NCI-H2107 (cell line): ENCODE measurements around the gene BPGM.

ENCODE experiments used
- DNase-seq: peaks from one replicate; lab custom pipeline; 2025; lab: John Stamatoyannopoulos, UW

The BPGM gene

GRCh38 chr7:134646425-134647305 lies at the start of gene BPGM:
Gene BPGM (plus strand): TSS chr7:134646853. CDS start chr7:134661508, 14,655 bp downstream.
- DNase-seq = peak; percentile 96

DNA sequence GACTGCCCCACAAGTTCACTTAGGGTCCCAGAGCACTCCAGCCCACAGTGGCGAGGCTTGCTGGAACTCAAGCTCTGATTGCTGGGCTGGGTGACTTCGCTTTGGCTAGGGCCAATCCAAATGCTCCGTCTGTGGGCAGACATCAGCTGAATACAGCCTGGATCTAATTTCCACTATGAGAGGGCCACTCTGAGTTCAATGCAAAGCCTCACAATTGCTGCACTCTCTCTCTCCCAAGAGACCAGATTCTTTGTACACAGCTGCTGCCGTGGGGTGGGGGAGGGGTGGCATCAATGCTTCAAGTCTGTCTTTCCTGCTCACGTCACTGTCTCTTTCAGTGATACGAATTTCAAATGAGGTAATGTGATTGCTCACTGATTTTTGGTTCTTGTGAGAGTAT lies 47.3 kb upstream of the BPGM start:
- peak; percentile 44 for DNase-seq

DNA sequence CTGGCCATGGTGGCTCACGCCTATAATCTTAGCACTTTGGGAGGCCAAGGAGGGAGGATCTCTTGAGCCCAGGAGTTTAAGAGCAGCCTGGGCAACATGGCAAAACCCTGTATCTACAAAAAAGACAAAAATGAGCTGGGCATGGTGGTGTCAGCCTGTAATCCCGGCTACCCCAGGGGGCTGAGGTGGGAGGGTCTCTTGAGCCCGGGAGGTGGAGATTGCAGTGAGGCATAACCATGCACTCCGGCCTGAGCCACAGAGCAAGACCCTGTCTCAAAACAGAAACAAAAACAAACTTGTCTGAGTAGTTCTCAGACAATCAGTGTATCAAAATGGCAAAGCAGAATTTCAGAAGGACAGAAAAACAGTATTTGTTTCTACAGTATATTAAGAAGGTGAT lies 45.2 kb upstream of the BPGM start:
- no peak for DNase-seq

GRCh38 chr7:134602881-134603451 lies 43.7 kb upstream of the BPGM start:
- DNase-seq = no peak

DNA sequence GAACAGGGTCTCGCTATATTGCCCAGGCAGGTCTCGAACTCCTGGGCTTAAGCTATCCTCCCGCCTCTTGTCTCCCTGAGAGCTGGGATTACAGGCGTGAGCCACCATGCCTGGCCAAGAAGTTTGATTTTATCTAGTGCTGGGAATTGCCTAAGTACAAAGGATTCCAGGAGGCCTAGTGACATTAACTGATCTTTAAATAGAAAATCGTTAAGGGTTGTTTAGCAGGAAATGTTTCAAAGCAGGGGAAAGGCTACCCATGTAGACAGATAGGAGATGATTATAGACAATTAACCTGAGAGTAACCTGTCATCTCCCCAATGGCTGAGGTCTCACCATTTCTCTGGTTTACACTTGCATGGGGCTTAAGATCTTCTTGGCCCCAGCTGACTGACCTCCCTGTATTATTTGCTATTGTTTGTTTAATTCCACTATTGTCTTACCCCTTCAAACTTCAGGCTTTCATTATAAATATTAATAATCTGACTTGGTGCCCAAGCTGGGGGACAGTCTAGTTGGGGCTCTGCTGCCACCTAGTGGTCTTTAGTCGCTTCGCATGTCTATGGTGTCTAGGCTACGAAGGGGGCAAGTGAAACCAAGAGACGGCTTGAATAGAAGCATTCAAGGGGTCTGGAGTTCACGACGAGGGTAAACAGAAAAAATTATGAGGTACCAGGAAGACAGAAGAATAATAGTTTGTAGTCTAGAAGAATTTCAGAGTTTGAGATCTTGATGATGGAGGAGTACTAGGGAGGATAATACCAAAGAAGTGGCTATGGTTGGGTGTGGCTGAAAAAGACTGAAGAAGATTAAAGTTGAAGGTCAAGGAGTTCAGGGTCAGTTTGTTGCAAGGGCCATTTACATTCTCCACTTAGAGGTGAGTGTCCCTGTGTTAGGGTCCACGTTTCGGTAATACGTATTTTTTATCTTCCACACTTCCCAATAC lies 40.4 kb upstream of the BPGM start:
- peak; percentile 34 for DNase-seq

- no peak for DNase-seq
These were observed 35.0 kb upstream of the BPGM start for GRCh38 chr7:134611611-134612151.

DNA sequence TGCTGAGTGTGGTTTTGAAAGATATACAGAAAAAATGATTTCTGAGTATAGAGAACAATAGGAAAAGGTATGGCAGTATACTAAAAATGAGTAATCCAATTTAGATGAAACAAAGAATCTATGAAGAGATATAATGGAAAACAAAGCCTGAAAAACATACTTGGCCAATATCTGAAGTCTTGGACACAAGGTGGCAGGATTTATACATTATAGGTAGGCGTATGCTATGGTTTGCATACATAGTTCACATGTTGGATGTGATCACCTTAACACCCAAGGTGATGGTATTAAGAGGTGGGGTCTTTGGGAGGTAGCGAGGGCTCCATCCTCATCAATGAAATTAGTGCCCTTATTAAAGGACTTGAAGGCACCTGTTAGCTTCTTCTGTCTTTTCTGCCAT lies 34.5 kb upstream of the BPGM start:
- DNase-seq = no peak

DNA sequence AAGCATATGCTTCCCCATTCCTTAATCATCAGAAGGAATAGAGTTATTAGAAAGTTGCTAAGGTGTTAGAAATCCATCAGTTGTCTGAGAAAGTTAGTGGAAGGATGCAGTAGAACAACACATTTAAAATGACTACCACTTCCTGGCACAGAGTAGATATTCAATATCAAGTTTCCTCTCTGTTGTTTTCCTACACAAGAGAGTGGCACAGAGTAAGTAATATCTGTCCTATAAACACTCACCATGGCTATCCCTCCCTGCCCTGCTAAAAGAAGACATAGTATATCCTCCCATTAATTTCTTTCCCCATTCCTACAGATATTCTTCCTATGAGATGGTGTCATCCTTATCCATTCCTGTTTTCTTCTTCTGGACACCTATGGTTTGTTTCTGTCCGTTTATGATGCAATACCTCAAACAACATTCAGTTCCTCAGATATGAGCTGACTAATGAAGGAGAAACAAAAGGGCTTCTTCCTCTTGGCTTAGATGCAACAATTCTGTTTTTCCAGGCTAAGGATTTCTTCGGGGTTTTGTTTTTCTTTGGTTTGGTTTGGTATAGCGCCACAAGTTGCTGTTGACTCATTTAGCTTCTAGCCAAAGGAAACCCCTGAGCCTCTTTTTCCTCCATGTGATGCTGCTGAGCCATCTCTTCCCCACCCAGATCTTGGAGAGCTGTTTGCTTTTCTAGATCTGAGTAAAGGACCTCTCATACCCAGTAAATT lies 32.9 kb upstream of the BPGM start:
- DNase-seq = no peak

GRCh38 chr7:134616611-134617010 lies 30.0 kb upstream of the BPGM start:
- DNase-seq = no peak

DNA sequence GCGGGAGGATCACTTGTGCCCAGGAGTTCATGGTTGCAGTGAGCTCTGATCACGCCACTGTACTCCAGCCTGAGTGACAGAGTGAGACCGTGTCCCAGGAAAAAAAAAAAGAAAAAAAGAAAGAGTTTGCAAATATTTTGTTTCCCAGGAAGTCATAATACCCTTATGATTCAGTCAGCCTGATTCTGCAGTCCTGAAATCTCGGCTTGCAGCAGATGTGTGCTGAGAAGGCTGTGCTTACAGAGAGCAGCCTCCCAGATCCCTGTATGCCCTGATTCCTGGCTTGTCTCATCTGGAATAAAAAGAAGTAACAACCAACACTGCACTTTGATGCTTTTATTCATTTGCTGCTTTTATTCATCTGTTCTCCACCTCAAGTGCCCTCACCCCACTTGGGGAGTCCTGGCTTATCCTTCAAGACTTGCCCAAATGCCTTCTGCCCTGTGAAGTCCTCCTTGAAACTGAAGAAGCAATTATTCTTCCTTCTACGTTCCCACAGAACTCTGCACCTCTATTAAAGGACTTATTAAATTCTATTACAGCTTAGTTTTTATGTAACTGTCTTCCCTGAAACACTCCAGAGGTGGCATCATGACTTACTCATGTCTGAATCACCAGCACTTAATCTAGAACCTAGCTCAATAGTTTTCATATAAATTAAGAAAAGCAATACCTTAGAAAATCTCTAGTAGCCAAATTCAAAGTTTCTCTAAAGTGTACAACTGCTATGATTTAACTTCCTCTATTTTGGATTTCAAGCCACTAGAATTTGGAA lies 27.7 kb upstream of the BPGM start:
- no peak for DNase-seq

DNA sequence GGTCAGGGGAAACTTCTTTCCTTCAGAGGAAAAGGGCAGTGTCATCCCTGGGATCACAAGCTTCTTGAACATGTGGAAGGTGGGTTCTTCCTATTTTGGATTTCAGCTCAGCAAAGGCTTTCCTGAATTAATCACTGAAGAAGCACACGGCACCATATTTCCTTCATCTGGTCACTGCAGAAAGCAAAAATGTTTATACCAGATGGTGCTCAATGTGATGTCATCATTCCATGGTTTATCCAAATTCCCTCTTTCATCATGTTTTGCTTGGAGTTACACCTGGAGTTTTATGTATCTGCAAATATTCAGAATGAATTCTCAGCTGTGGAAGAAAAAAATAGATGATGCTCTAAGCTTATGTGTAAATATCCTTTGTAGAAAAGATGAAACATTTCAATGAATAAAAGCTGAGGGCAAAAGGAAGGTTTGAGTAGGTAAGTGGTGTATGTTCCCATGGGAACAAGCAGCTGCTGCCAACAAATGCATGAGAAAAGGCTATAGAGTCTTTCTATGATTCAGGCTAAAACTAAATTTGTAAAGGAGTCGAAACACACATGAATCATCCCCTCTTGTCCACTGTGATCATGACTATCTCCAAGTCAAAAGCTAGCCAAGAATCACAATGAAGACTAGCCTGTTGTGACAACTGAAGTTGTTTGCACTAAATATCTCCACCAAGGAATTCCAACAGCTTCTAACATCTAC lies 26.9 kb upstream of the BPGM start:
- DNase-seq = no peak

DNA sequence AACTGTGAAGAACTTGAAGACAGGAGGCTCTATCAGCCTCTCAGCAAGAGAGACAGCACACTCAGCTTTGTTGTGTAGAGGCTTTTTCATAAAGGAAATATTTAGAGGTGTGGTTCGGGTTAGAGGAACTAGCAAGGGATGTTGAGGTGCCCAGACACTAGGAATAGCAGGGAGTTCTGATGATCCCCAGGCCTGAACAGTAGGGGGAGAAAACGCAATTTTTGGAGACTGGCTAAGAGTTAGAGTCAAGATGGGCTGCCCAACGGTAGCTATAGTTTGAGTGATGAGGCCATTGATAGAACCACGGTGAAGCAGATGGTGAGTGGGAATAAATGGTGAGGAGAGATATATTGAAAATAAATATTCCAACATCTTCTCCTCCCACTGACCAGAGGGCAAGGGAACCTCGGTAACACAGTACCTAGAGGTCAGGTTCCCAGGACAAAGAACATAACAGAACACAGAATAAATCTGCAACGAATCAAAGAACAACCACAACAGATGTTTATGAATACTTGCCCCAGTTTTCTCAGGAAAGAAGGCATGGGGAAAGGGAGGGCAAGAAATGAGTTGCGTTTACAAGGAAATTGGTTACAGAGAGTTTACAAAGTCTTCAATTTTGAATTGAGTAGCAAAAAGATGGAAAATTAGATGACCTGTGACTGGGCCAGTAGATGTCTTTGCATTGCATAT lies 24.2 kb upstream of the BPGM start:
- no peak for DNase-seq

- no peak for DNase-seq
These were observed 23.5 kb upstream of the BPGM start for GRCh38 chr7:134623193-134623592.

DNA sequence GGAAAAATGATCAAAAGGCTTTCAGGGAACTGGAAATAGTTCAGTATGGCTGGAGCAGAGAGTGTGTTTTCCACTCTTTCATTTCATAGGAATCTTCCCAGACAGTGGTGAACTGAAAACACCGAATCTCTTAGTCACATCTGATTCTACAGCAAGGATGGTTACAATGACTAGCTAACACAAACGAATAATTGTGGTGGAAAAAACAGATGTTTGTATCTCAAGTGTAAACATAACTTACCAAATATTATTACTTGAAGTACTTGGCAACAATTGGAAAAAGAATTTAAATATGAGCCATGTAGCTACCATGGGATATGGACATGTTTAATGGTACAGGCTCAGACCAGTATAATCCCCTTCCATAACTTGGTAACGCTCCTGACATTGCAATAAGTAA lies 21.1 kb upstream of the BPGM start:
- DNase-seq = no peak

DNA sequence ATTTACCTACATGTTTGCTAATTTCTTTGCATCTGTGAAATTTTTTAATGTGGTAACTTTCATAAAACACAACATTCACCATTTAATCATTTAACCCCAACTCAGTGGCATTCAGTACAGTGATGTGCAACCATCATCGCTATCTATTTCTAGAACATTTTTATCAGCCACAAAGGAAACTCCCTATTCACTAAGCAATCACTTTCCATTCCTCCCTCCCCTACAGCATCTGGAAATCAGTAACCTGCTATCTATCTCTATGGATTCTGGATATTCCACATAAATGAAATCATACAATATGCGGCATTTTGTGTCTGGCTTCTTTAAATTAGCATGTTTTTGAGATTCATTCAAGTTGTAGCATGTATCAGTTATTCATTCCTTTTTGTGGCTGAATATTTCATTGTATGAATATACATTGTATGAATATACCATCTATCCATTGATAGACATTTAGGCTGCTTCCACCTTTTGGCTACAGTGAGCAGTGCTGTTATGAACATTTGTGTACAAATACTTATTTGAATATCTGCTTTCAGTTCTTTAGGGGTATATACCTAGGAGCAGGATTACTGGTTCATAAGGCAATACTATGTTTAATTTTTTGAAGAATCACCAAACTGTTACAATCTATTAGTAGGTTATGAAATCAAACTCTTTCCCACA lies 19.4 kb upstream of the BPGM start:
- no peak for DNase-seq

DNA sequence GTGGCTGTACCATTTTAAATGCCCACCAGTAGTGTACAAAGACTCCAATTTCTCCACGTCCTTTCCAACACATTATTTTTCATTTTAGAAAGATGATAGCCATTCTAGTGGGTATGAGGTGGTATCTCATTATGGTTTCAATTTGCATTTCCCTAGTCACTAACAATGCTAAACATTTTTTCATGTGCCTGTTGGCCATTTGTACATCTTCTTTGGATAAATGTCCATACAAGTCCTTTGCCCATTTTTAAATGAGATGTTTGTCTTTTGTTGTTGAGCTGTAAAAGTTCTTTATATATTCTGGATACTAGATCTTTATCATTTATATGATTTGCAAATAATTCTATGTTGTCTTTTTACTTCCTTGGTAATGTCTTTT lies 18.9 kb upstream of the BPGM start:
- no peak for DNase-seq

DNA sequence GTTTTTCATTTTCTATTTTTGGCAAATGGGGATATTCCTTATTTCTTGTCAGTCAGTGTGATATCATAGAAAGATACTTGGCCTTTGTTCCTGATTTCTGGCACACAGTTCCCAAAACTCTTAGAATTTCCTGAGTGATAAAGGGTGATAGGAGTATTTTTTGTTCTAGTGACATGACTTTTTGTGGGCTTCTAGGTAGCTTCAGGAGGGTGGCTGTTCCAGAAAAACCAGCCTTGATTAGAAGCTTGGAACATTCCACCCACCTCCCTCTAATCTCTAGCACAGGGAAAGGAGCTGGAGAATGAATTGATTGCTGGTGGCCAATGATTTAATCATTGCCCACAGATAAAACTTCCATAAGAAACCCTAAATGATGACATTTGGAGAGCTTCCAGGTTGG lies 17.2 kb upstream of the BPGM start:
- DNase-seq = no peak

DNA sequence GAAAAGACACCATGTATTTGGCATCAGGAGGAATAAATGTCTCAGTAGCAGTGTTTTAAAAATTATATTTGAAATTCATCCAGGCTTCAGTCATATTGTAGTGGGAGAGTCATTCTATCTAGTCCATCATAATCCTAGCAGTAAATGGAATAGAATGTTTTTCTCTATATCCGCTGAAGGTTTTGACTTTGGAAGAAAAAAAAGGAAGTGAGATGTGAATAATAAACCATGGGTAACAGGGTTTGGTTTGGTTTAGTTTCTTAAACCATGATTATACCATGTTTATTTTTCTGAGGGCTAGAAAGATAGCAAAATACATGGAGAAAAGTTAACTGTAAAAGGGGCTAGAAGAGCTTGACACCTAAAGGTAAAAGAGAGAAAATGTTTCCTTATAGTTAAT lies 16.4 kb upstream of the BPGM start:
- DNase-seq = no peak

- no peak for DNase-seq
These were observed 15.8 kb upstream of the BPGM start for GRCh38 chr7:134630893-134631292.
